GM18517 (cell line): ENCODE measurements around the gene KIAA0513.

Source experiments
- ATAC-seq: cut with Tn5 transposase; IDR thresholded peaks from one replicate; pipeline ENCODE4 v1.9.1; 2021; ENCODE audit warnings: mild to moderate bottlenecking, moderate library complexity; ENCODE audit not compliant: unreplicated experiment

The KIAA0513 gene

GRCh38 chr16:85085721-85086120 is 58.1 kb downstream of the KIAA0513 start:
- ATAC-seq = no peak

GRCh38 chr16:85086347-85087291 is 59.0 kb downstream of the KIAA0513 start:
- ATAC-seq = no peak

GRCh38 chr16:85087899-85088569 is 60.4 kb downstream of the KIAA0513 start:
- ATAC-seq = no peak

- no peak for ATAC-seq
Measured at GRCh38 chr16:85088570-85089199, 61.1 kb downstream of the KIAA0513 start.

- no peak for ATAC-seq
Measured at GRCh38 chr16:85089525-85089924, 61.9 kb downstream of the KIAA0513 start.

- ATAC-seq = no peak
Measured at GRCh38 chr16:85090181-85090580, 62.6 kb downstream of the KIAA0513 start.

GRCh38 chr16:85090873-85091521 is 63.4 kb downstream of the KIAA0513 start:
- ATAC-seq = no peak

GRCh38 chr16:85091522-85091910 is 63.9 kb downstream of the KIAA0513 start:
- no peak for ATAC-seq

- no peak for ATAC-seq
Measured at GRCh38 chr16:85092309-85092708, 64.7 kb downstream of the KIAA0513 start.

GRCh38 chr16:85092851-85093250 is 65.3 kb downstream of the KIAA0513 start:
- no peak for ATAC-seq

- ATAC-seq = no peak
Measured at GRCh38 chr16:85093705-85094104, 66.1 kb downstream of the KIAA0513 start.

- ATAC-seq = no peak
Measured at GRCh38 chr16:85094176-85094805, 66.7 kb downstream of the KIAA0513 start.

- no peak for ATAC-seq
Measured at GRCh38 chr16:85094812-85095211, 67.2 kb downstream of the KIAA0513 start.

- no peak for ATAC-seq
Measured at GRCh38 chr16:85096921-85097320, 69.3 kb downstream of the KIAA0513 start.

GRCh38 chr16:85098565-85098964 is 71.0 kb downstream of the KIAA0513 start:
- ATAC-seq = no peak

GRCh38 chr16:85100265-85100664 is 72.7 kb downstream of the KIAA0513 start:
- no peak for ATAC-seq

- ATAC-seq = no peak
Measured at GRCh38 chr16:85101956-85102630, 74.5 kb downstream of the KIAA0513 start.

- ATAC-seq = no peak
Measured at GRCh38 chr16:85103114-85104079, 75.8 kb downstream of the KIAA0513 start.

GRCh38 chr16:85104147-85104546 is 76.6 kb downstream of the KIAA0513 start:
- no peak for ATAC-seq
